ENCODE data around the gene PTGDS.

DNA sequence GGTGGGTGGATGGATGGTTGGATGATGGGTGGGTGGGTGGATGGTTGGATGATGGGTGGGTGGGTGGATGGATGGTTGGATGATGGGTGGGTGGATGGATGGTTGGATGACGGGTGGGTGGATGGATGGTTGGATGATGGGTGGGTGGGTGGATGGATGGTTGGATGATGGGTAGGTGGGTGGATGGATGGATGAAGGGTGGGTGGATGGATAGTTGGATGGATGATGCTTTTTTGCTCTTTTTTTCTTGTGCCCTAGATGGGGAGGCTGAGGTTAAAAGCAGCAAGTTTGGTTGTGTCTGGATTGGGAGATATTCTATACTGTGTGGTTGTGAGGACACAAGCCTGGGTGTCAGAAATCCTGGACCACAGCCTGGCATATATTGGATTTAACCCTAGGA, 19.8 kb upstream of the PTGDS start:
- no peak for TF ChIP-seq ZBTB33 (IDR thresholded peaks at IDR 0.05)
- TF ChIP-seq, protein P1, sequence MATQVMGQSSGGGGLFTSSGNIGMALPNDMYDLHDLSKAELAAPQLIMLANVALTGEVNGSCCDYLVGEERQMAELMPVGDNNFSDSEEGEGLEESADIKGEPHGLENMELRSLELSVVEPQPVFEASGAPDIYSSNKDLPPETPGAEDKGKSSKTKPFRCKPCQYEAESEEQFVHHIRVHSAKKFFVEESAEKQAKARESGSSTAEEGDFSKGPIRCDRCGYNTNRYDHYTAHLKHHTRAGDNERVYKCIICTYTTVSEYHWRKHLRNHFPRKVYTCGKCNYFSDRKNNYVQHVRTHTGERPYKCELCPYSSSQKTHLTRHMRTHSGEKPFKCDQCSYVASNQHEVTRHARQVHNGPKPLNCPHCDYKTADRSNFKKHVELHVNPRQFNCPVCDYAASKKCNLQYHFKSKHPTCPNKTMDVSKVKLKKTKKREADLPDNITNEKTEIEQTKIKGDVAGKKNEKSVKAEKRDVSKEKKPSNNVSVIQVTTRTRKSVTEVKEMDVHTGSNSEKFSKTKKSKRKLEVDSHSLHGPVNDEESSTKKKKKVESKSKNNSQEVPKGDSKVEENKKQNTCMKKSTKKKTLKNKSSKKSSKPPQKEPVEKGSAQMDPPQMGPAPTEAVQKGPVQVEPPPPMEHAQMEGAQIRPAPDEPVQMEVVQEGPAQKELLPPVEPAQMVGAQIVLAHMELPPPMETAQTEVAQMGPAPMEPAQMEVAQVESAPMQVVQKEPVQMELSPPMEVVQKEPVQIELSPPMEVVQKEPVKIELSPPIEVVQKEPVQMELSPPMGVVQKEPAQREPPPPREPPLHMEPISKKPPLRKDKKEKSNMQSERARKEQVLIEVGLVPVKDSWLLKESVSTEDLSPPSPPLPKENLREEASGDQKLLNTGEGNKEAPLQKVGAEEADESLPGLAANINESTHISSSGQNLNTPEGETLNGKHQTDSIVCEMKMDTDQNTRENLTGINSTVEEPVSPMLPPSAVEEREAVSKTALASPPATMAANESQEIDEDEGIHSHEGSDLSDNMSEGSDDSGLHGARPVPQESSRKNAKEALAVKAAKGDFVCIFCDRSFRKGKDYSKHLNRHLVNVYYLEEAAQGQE (IDR thresholded peaks at IDR 0.05), result no peak
